Omental fat pad (tissue), 4 donors: ENCODE measurements around the gene TTC6. TPM values are rescaled to one million over a fixed set of nuclear protein-coding genes. Genes with fewer than 3 reads are reported as not detected.

Experiments
- ATAC-seq: fragments of 150-250 bp; one replicate; pipeline ENCODE4 v1.9.1; 2016; ENCODE audit warnings: mild to moderate bottlenecking, moderate library complexity; ENCODE audit not compliant: low FRiP score
- DNase-seq: peaks from one replicate; pipeline ENCODE4 v3.0.0-alpha.2; 2019; ENCODE audit warnings: low spot score
- total RNA-seq, 4 donors: library from RNA; depleted of rRNA; stranded (reverse); fragments of >200 nt; gene quantifications; one replicate each; pipeline ENCODE4 v1.1.0, GENCODE V29; 2016
- TF ChIP-seq, protein P1 (sequence below), 3 donors: fragments of 450-650 bp; IDR thresholded peaks; one replicate each; pipeline ENCODE4 v1.5.1; 2016 to 2017; ENCODE audit warnings: antibody characterized with exemption in 3 of 3, mild to moderate bottlenecking in 3 of 3, moderate library complexity in 2 of 3

The TTC6 gene
- total RNA-seq, 4 donors from 2014 or later: not detected

GRCh38 chr14:37558740-37559139 lies 36.7 kb upstream of the TTC6 start:
- TF ChIP-seq, protein P1, sequence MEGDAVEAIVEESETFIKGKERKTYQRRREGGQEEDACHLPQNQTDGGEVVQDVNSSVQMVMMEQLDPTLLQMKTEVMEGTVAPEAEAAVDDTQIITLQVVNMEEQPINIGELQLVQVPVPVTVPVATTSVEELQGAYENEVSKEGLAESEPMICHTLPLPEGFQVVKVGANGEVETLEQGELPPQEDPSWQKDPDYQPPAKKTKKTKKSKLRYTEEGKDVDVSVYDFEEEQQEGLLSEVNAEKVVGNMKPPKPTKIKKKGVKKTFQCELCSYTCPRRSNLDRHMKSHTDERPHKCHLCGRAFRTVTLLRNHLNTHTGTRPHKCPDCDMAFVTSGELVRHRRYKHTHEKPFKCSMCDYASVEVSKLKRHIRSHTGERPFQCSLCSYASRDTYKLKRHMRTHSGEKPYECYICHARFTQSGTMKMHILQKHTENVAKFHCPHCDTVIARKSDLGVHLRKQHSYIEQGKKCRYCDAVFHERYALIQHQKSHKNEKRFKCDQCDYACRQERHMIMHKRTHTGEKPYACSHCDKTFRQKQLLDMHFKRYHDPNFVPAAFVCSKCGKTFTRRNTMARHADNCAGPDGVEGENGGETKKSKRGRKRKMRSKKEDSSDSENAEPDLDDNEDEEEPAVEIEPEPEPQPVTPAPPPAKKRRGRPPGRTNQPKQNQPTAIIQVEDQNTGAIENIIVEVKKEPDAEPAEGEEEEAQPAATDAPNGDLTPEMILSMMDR (IDR thresholded peaks at IDR 0.05): no peak
- no peak for ATAC-seq

DNA sequence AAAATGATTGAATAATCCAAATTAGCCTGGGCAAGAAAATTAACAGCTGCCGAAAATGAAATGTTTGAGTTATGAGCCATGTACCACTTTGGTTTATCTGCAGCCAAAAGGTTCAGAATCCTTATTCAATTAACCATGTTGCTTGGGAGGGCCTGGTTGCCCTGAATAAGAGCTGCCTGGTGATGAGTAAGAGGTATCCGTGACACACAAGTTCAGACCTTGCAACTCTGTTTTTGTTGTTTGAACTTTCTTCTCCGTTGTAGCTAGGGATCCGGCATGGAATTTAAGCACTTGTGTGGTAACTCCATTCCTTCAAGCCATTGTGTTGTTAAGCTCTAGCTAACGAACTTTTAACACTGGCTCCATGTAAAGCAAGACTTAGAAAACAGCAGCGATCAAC lies 36.0 kb upstream of the TTC6 start:
- no peak for ATAC-seq
- no peak for DNase-seq
- TF ChIP-seq, protein P1 (IDR thresholded peaks at IDR 0.05): no peak

More at GRCh38 chr14:37558740-37559139, 36.7 kb upstream of the TTC6 start:
- no peak for DNase-seq

DNA sequence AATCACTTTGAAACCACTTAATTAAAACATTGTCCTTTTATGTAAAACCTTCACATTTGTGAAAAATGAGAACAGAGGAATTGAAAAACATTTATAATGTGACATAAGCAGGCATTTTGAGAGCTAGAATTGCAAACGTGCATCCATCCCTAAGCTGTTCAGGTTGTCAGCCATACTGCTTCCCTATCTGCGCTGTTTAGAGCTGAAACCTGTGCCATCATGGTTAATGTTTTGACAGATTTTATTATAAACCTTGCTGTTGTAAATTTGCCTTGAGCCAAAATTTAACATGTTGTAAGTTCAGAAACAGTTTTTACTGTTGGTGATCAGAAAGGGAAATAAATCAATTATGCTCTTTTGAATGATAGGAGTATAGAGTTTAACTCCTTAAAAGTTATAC lies 32.2 kb upstream of the TTC6 start:
- no peak for ATAC-seq
- DNase-seq: no peak
- TF ChIP-seq, protein P1 (IDR thresholded peaks at IDR 0.05): no peak

GRCh38 chr14:37565550-37565949 lies 29.9 kb upstream of the TTC6 start:
- no peak for ATAC-seq
- TF ChIP-seq, protein P1 (IDR thresholded peaks at IDR 0.05): no peak
- DNase-seq: no peak

DNA sequence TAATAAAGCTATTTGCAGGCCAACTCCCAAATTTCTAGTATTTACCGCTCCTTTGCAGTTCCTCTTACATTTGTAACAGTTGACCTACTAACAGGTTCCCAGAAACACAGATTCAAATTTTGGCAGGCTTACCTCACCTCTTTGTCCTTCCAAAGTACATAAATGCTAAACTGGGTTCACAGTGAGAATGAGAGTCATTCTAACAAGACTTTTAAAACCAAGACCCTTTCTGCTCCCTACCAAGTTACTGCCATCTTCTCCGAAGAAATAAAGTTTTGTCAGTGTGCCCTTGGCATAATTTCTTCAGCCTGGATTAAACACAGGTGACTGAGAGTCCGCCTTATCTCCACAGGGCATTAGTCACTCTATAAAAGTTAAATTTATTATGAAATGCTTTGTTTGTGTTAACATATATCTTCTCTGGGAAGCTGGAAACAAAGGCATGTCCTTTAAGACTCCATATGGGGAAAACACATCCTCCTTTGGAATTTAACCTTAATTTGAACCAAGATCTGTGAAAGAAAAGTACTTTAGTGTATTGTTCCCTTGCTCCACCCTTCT lies 28.5 kb upstream of the TTC6 start:
- TF ChIP-seq, protein P1 (IDR thresholded peaks at IDR 0.05): no peak

GRCh38 chr14:37569729-37570128 lies 25.7 kb upstream of the TTC6 start:
- ATAC-seq (no peak), DNase-seq (no peak)
- TF ChIP-seq, protein P1 (IDR thresholded peaks at IDR 0.05): no peak

More for the DNA sequence above, 28.5 kb upstream of the TTC6 start:
- DNase-seq (no peak), ATAC-seq (no peak)

DNA sequence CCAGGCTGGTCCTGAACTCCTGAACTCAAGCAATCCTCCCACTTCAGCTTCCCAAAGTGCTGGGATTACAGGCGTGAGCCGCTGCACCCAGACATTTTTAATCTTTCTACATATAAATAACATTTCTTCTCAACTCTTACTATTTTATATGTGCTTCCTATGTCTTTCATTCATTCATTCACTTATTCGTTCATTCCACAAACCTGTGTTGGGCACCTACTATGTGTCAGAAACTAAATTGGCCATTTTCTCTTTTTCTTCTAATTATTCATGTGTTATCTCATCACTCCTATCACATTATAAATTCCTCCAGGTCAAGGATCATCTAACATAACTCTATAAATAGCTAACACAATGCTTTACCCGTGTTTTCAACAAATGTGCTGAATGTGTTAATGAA lies 24.0 kb upstream of the TTC6 start:
- TF ChIP-seq, protein P1 (IDR thresholded peaks at IDR 0.05): no peak

More for the DNA sequence above, 24.0 kb upstream of the TTC6 start:
- DNase-seq (no peak), ATAC-seq (no peak)
